Measurements from ENCODE around the gene CATSPER3. TPM values are rescaled to one million over a fixed set of nuclear protein-coding genes. Genes with fewer than 3 reads are reported as not detected.

The CATSPER3 gene
- total and polyA plus RNA-seq, 2 donors (not counting 1 experiment from before 2014, with no cell fraction given): 0.12 to 0.17 TPM

DNA sequence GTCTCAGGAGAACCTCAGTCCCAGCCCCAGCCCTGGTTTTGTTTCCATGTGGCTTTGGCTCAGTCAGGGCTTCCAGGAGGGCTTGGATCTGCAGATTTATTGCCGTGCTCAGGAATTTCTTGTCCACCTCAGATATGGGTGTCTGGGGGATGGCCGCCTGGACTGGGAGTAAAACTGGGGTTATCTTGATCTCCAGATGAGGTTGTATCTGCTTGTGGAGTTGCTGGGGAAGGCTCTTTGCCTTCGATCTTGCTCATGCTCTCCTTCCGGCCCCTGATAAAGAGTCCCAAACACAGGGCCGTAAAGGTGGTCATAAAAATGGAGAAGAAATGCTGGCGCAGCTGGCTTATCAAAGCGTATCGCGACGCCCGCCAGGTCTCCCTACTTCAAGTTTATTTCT, 84.2 kb downstream of the CATSPER3 start:
- Histone ChIP-seq H4K20me1 (ENCODE audit: control insufficient read depth, extremely low read depth, insufficient read depth, low read length) (no peaks in the 10 kb centered on the region), H3K36me3 (ENCODE audit: control insufficient read depth, insufficient read depth, low read length) (no peaks in the 10 kb centered on the region), H3K27me3 (ENCODE audit: control insufficient read depth, insufficient read depth, low read length) (peaks cover 46% of the 10 kb centered on the region), H2AFZ (ENCODE audit: low read length) (no peak overlapping the region), H3K27ac (ENCODE audit: insufficient read depth, low read length) (no peak overlapping the region), H3K9ac (ENCODE audit: insufficient read depth, low read length) (no peak overlapping the region), H3K79me2 (ENCODE audit: control insufficient read depth, insufficient read depth, low read length) (no peaks in the 10 kb centered on the region), H3K4me1 (ENCODE audit: control insufficient read depth, extremely low read depth, insufficient read depth, low read length) (no peaks in the 10 kb centered on the region), H3K4me3 (replicated peaks in 1 of 4; ENCODE audit: control extremely low read depth in 1 of 4, insufficient read depth in 1 of 4, low read depth in 3 of 4, low read length in 4 of 4) (no peak overlapping the region), H3K4me2 (ENCODE audit: extremely low read depth, insufficient read depth, low read length) (no peak overlapping the region), H3K9me3 (ENCODE audit: control insufficient read depth, insufficient read depth, low read depth, low read length) (no peaks in the 10 kb centered on the region)
- TF ChIP-seq EZH2 (IDR thresholded peaks at IDR 0.05; ENCODE audit: low read length, missing control alignments): no peak
- DNase-seq (ENCODE audit: low read depth in 2 of 2): no peak

DNA sequence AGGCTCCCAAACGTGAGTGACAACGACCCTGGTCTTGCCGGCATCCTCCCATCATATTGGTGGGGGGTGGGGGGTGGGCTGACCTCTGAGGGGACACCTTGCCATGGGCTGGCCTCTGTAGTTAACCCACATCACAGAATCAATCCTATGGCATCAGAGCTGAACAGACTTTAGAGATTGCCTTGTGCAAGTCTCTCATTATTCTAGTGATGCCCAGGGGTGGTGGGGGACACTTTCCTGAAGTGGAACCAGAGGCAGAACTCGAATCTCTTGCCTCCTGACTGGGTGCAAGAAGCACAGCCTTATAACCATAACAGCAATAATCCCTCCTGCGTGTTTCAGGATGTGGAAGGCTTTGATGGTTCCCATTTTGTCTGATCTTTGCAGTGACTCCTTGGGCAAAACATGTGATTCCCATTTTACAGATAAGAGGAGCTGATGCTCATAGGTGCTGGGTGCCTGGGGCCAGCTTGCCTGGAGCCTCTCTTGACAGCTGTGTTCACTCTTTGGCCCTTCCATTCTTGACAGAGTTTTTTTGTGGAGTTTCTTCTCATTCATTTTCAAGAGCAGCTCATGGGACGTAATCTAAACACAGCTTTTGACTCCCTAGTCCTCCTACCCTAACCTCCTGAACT, 84.9 kb downstream of the CATSPER3 start:
- Histone ChIP-seq H3K79me2 (ENCODE audit: control insufficient read depth, insufficient read depth, low read length) (no peaks in the 10 kb centered on the region), H3K4me2 (ENCODE audit: extremely low read depth, insufficient read depth, low read length) (no peak overlapping the region), H3K4me1 (ENCODE audit: control insufficient read depth, extremely low read depth, insufficient read depth, low read length) (no peaks in the 10 kb centered on the region), H4K20me1 (ENCODE audit: control insufficient read depth, extremely low read depth, insufficient read depth, low read length) (no peaks in the 10 kb centered on the region), H3K27ac (ENCODE audit: insufficient read depth, low read length) (no peak overlapping the region), H3K36me3 (ENCODE audit: control insufficient read depth, insufficient read depth, low read length) (no peaks in the 10 kb centered on the region), H3K4me3 (replicated peaks in 1 of 4; ENCODE audit: control extremely low read depth in 1 of 4, insufficient read depth in 1 of 4, low read depth in 3 of 4, low read length in 4 of 4) (no peak overlapping the region), H3K9me3 (ENCODE audit: control insufficient read depth, insufficient read depth, low read depth, low read length) (no peaks in the 10 kb centered on the region), H3K9ac (ENCODE audit: insufficient read depth, low read length) (no peak overlapping the region), H2AFZ (ENCODE audit: low read length) (no peak overlapping the region), H3K27me3 (ENCODE audit: control insufficient read depth, insufficient read depth, low read length) (peaks cover 43% of the 10 kb centered on the region)
- no peak for DNase-seq (ENCODE audit: low read depth in 2 of 2)
- TF ChIP-seq, protein P1, sequence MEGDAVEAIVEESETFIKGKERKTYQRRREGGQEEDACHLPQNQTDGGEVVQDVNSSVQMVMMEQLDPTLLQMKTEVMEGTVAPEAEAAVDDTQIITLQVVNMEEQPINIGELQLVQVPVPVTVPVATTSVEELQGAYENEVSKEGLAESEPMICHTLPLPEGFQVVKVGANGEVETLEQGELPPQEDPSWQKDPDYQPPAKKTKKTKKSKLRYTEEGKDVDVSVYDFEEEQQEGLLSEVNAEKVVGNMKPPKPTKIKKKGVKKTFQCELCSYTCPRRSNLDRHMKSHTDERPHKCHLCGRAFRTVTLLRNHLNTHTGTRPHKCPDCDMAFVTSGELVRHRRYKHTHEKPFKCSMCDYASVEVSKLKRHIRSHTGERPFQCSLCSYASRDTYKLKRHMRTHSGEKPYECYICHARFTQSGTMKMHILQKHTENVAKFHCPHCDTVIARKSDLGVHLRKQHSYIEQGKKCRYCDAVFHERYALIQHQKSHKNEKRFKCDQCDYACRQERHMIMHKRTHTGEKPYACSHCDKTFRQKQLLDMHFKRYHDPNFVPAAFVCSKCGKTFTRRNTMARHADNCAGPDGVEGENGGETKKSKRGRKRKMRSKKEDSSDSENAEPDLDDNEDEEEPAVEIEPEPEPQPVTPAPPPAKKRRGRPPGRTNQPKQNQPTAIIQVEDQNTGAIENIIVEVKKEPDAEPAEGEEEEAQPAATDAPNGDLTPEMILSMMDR (conservative IDR thresholded peaks at IDR 0.05 in 1 of 2, IDR thresholded peaks at IDR 0.05 in 1 of 2; ENCODE audit: low read depth in 1 of 2, low read length in 2 of 2): no peak
- no peak for TF ChIP-seq EZH2 (IDR thresholded peaks at IDR 0.05; ENCODE audit: low read length, missing control alignments)

DNA sequence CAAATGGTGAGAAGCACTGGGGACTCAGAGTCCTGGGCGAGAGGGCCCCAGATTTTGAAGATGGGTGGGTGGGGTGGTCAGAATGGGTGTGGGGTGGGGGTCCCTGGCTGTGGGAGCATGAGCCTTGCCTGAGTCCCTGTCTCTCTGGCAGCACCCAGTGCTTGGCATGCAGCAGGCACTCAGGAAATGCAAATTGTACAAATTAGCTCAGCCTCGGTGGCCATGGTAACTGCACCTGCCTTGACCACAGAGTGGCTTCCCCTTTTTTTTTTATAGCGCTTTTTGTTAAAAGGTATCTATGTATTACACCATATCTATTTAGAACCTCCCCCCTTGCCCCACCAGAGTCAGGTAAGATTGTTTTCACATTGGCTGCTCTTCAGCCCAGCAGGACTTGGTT, 85.6 kb downstream of the CATSPER3 start:
- no peak for DNase-seq (ENCODE audit: low read depth in 2 of 2)
- no peaks in the 10 kb centered on the region for H3K36me3 ChIP-seq (ENCODE audit: control insufficient read depth, insufficient read depth, low read length)
- H3K9ac ChIP-seq (ENCODE audit: insufficient read depth, low read length): no peak overlapping the region
- no peaks in the 10 kb centered on the region for H4K20me1 ChIP-seq (ENCODE audit: control insufficient read depth, extremely low read depth, insufficient read depth, low read length)
- no peak overlapping the region for H3K4me3 ChIP-seq (replicated peaks in 1 of 4; ENCODE audit: control extremely low read depth in 1 of 4, insufficient read depth in 1 of 4, low read depth in 3 of 4, low read length in 4 of 4)
- no peak for TF ChIP-seq EZH2 (IDR thresholded peaks at IDR 0.05; ENCODE audit: low read length, missing control alignments)
- TF ChIP-seq, protein P1 (conservative IDR thresholded peaks at IDR 0.05 in 1 of 2, IDR thresholded peaks at IDR 0.05 in 1 of 2; ENCODE audit: low read depth in 1 of 2, low read length in 2 of 2): no peak
- H3K27me3 ChIP-seq (ENCODE audit: control insufficient read depth, insufficient read depth, low read length): peaks cover 43% of the 10 kb centered on the region
- H3K4me1 ChIP-seq (ENCODE audit: control insufficient read depth, extremely low read depth, insufficient read depth, low read length): no peaks in the 10 kb centered on the region
- no peak overlapping the region for H3K27ac ChIP-seq (ENCODE audit: insufficient read depth, low read length)
- no peaks in the 10 kb centered on the region for H3K9me3 ChIP-seq (ENCODE audit: control insufficient read depth, insufficient read depth, low read depth, low read length)
- H3K79me2 ChIP-seq (ENCODE audit: control insufficient read depth, insufficient read depth, low read length): no peaks in the 10 kb centered on the region
- H2AFZ ChIP-seq (ENCODE audit: low read length): no peak overlapping the region
- no peak overlapping the region for H3K4me2 ChIP-seq (ENCODE audit: extremely low read depth, insufficient read depth, low read length)

All from fibroblast of lung (primary cell).